ENCODE results near the gene PLXNA4. TPM values are rescaled to one million over a fixed set of nuclear protein-coding genes. Genes with fewer than 3 reads are reported as not detected.

PLXNA4 gene
- polyA plus RNA-seq (under 0.01 to 0.09 TPM (median 0.01 TPM) in 3 replicates), polyA minus RNA-seq (0.03 to 0.06 TPM in 2 of 3 replicates, not detected in the other)
- 0.02 TPM for polyA plus RNA-seq (2011; ENCODE audit: low read depth)
- polyA plus RNA-seq (2011; cell fraction: cytosol; rRNA removed) = 0.01 TPM in 1 of 2 replicates, not detected in the other
- polyA plus RNA-seq (2011; cell fraction: nucleus; rRNA removed) = 0.01 and 0.15 TPM in 2 replicates
- polyA plus RNA-seq (2012; ENCODE audit: low replicate concordance) = 0.04 TPM in 1 of 2 replicates, not detected in the other
- polyA minus RNA-seq (2011; cell fraction: cytosol; rRNA and poly(A)+ RNA removed) = not detected
- 0.08 and 0.32 TPM in 2 replicates for polyA minus RNA-seq (2011; cell fraction: nucleus; rRNA and poly(A)+ RNA removed)

GRCh38 chr7:132575982-132576720 is at the start of gene PLXNA4:
PLXNA4 (minus strand) TSS chr7:132576470; CDS start chr7:132508693, 67,777 bp downstream.
- no peak for FAIRE-seq
- TF ChIP-seq CTCF (optimal IDR thresholded peaks at IDR 0.05 in 1 of 3, IDR thresholded peaks at IDR 0.05 in 1 of 3, conservative IDR thresholded peaks at IDR 0.05 in 1 of 3; ENCODE audit: extremely low read depth in 1 of 3, insufficient read depth in 2 of 3, low read length in 3 of 3) (no peak), EZH2 (IDR thresholded peaks at IDR 0.05; ENCODE audit: low read length) (peak; percentile 100)

GRCh38 chr7:132625651-132626050 is 49.4 kb upstream of the PLXNA4 start:
- H3K4me2 ChIP-seq (ENCODE audit: control insufficient read depth, extremely low read depth, insufficient read depth, low read depth, low read length) = no peak overlapping the region
- no peaks in the 10 kb centered on the region for H3K9me1 ChIP-seq (ENCODE audit: control insufficient read depth, extremely low read depth, insufficient read depth, low read length)
- no peaks in the 10 kb centered on the region for H3K79me2 ChIP-seq (ENCODE audit: control insufficient read depth, insufficient read depth, low read length)
- no peak overlapping the region for H2AFZ ChIP-seq (ENCODE audit: control insufficient read depth, low read length)
- no peaks in the 10 kb centered on the region for H3K36me3 ChIP-seq (ENCODE audit: control insufficient read depth in 2 of 2, extremely low read depth in 1 of 2, insufficient read depth in 2 of 2, low read length in 2 of 2)
- H3K27me3 ChIP-seq (ENCODE audit: control insufficient read depth, extremely low read depth, insufficient read depth, low read length) = no peaks in the 10 kb centered on the region
- no peak for DNase-seq (ENCODE audit: low read depth, low spot score)
- H3K27ac ChIP-seq (ENCODE audit: control insufficient read depth, insufficient read depth, low read length) = no peak overlapping the region
- dilution Hi-C loops (cut with MboI; ENCODE audit: extremely low pct_ligation_motif_present, low sequenced_read_pairs) = no loop called here
- H3K9me3 ChIP-seq (ENCODE audit: control insufficient read depth, low read depth, low read length) = no peaks in the 10 kb centered on the region
- no peak overlapping the region for H3K4me3 ChIP-seq (ENCODE audit: control insufficient read depth in 2 of 3, extremely low read depth in 1 of 3, insufficient read depth in 2 of 3, low read depth in 1 of 3, low read length in 3 of 3)
- no peaks in the 10 kb centered on the region for H4K20me1 ChIP-seq (ENCODE audit: control insufficient read depth, extremely low read depth, insufficient read depth, low read length)
- FAIRE-seq = no peak
- no peak for TF ChIP-seq CTCF (optimal IDR thresholded peaks at IDR 0.05 in 1 of 3, IDR thresholded peaks at IDR 0.05 in 1 of 3, conservative IDR thresholded peaks at IDR 0.05 in 1 of 3; ENCODE audit: extremely low read depth in 1 of 3, insufficient read depth in 2 of 3, low read length in 3 of 3)
- no peak overlapping the region for H3K9ac ChIP-seq (ENCODE audit: control insufficient read depth, extremely low read depth, insufficient read depth, low read length)
- H3K4me1 ChIP-seq (ENCODE audit: control insufficient read depth, extremely low read depth, insufficient read depth, low read length) = no peaks in the 10 kb centered on the region

More at GRCh38 chr7:132575982-132576720, at the start of gene PLXNA4:
- dilution Hi-C loops (cut with MboI; ENCODE audit: extremely low pct_ligation_motif_present, low sequenced_read_pairs) = no loop called here
- no peaks in the 10 kb centered on the region for H4K20me1 ChIP-seq (ENCODE audit: control insufficient read depth, extremely low read depth, insufficient read depth, low read length)
- H3K9ac ChIP-seq (ENCODE audit: control insufficient read depth, extremely low read depth, insufficient read depth, low read length) = no peak within 1 kb of the TSS
- no peak within 1 kb of the TSS for H3K4me3 ChIP-seq (ENCODE audit: control insufficient read depth in 2 of 3, extremely low read depth in 1 of 3, insufficient read depth in 2 of 3, low read depth in 1 of 3, low read length in 3 of 3)
- peak within 1 kb of the TSS; percentile 19 for H2AFZ ChIP-seq (ENCODE audit: control insufficient read depth, low read length)
- H3K4me2 ChIP-seq (ENCODE audit: control insufficient read depth, extremely low read depth, insufficient read depth, low read depth, low read length) = no peak within 1 kb of the TSS
- H3K36me3 ChIP-seq (ENCODE audit: control insufficient read depth in 2 of 2, extremely low read depth in 1 of 2, insufficient read depth in 2 of 2, low read length in 2 of 2) = no peaks in the 10 kb centered on the region
- no peak for DNase-seq (ENCODE audit: low read depth, low spot score)
- H3K4me1 ChIP-seq (ENCODE audit: control insufficient read depth, extremely low read depth, insufficient read depth, low read length) = peaks cover 3% of the 10 kb centered on the region
- H3K9me1 ChIP-seq (ENCODE audit: control insufficient read depth, extremely low read depth, insufficient read depth, low read length) = no peaks in the 10 kb centered on the region
- no peak within 1 kb of the TSS for H3K27ac ChIP-seq (ENCODE audit: control insufficient read depth, insufficient read depth, low read length)
- no peaks in the 10 kb centered on the region for H3K9me3 ChIP-seq (ENCODE audit: control insufficient read depth, low read depth, low read length)
- no peaks in the 10 kb centered on the region for H3K79me2 ChIP-seq (ENCODE audit: control insufficient read depth, insufficient read depth, low read length)
- H3K27me3 ChIP-seq (ENCODE audit: control insufficient read depth, extremely low read depth, insufficient read depth, low read length) = peaks cover 77% of the 10 kb centered on the region

All from keratinocyte (primary cell).